ENCODE data around the gene ASH1L. TPM values are rescaled to one million over a fixed set of nuclear protein-coding genes. Genes with fewer than 3 reads are reported as not detected.

ASH1L gene
- total and polyA plus RNA-seq, 2 experiments from 2014 or later: 23.6 to 24.7 TPM

DNA sequence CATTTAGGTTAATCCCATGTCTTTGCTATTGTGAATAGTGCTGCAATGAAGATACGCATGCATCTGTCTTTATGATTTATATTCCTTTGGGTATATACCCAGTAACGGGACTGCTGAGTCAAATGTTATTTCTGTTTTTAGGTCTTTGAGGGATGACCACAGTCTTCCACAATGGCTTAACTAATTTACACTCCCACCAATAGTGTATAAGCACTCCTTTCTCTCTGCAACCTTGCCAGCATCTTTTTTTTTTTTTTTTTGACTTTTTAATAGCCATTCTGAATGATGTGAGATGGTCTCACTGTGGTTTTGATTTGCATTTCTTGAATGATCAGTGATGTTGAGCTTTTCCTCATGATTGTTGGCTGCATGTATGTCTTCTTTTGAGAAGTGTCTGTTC is 33.5 kb downstream of the ASH1L start:
- Histone ChIP-seq H3K36me3 (ENCODE audit: insufficient read depth) (no peaks in the 10 kb centered on the region), H3K9me2 (ENCODE audit: insufficient read depth) (no peaks in the 10 kb centered on the region), H4K20me1 (replicated peaks; ENCODE audit: insufficient read depth) (peaks cover 43% of the 10 kb centered on the region), H3F3A (replicated peaks; ENCODE audit: low read depth) (no peaks in the 10 kb centered on the region; the same call in 1 of the 2 replicates), H3K27me3 (ENCODE audit: insufficient read depth) (no peaks in the 10 kb centered on the region), H3K27ac (ENCODE audit: low read depth) (no peak overlapping the region), H3K4me1 (ENCODE audit: insufficient read depth) (peaks cover 7% of the 10 kb centered on the region), H3K4me3 (no peak overlapping the region), H3K4me2 (no peak overlapping the region), H2AFZ (no peak overlapping the region), H3K79me2 (replicated peaks; ENCODE audit: insufficient read depth) (peaks cover 99% of the 10 kb centered on the region)
- H3K9me3 Mint-ChIP-seq: no peaks in the 10 kb centered on the region
- no peaks in the 10 kb centered on the region for H3K27me3 Mint-ChIP-seq (ENCODE audit: insufficient read depth, low read depth, poor library complexity)
- H3K36me3 Mint-ChIP-seq (ENCODE audit: low read depth): peaks cover 3% of the 10 kb centered on the region; the same call in 2 of the 3 replicates
- H3K4me3 Mint-ChIP-seq: no peak overlapping the region
- no peak for ATAC-seq
- no peak for DNase-seq (ENCODE audit: low spot score)
- TF ChIP-seq EZH2 (IDR thresholded peaks at IDR 0.05; ENCODE audit: low read depth, unreplicated experiment): no peak
- no peak for TF ChIP-seq ZNF331 (CRISPR knock-in tag; IDR thresholded peaks at IDR 0.05; ENCODE audit: low read depth)
- no peak for TF ChIP-seq POLR2AphosphoS5 (IDR thresholded peaks at IDR 0.05; ENCODE audit: low read depth)
- TF ChIP-seq, protein P1, sequence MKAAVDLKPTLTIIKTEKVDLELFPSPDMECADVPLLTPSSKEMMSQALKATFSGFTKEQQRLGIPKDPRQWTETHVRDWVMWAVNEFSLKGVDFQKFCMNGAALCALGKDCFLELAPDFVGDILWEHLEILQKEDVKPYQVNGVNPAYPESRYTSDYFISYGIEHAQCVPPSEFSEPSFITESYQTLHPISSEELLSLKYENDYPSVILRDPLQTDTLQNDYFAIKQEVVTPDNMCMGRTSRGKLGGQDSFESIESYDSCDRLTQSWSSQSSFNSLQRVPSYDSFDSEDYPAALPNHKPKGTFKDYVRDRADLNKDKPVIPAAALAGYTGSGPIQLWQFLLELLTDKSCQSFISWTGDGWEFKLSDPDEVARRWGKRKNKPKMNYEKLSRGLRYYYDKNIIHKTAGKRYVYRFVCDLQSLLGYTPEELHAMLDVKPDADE (IDR thresholded peaks at IDR 0.05): no peak
- TF ChIP-seq, protein P2, sequence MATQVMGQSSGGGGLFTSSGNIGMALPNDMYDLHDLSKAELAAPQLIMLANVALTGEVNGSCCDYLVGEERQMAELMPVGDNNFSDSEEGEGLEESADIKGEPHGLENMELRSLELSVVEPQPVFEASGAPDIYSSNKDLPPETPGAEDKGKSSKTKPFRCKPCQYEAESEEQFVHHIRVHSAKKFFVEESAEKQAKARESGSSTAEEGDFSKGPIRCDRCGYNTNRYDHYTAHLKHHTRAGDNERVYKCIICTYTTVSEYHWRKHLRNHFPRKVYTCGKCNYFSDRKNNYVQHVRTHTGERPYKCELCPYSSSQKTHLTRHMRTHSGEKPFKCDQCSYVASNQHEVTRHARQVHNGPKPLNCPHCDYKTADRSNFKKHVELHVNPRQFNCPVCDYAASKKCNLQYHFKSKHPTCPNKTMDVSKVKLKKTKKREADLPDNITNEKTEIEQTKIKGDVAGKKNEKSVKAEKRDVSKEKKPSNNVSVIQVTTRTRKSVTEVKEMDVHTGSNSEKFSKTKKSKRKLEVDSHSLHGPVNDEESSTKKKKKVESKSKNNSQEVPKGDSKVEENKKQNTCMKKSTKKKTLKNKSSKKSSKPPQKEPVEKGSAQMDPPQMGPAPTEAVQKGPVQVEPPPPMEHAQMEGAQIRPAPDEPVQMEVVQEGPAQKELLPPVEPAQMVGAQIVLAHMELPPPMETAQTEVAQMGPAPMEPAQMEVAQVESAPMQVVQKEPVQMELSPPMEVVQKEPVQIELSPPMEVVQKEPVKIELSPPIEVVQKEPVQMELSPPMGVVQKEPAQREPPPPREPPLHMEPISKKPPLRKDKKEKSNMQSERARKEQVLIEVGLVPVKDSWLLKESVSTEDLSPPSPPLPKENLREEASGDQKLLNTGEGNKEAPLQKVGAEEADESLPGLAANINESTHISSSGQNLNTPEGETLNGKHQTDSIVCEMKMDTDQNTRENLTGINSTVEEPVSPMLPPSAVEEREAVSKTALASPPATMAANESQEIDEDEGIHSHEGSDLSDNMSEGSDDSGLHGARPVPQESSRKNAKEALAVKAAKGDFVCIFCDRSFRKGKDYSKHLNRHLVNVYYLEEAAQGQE (IDR thresholded peaks at IDR 0.05; ENCODE audit: unreplicated experiment): no peak
- no peak for TF ChIP-seq STAT1 (IDR thresholded peaks at IDR 0.05; ENCODE audit: unreplicated experiment)
- TF ChIP-seq ZNF114 (CRISPR knock-in tag; IDR thresholded peaks at IDR 0.05): no peak
- TF ChIP-seq EZH2phosphoT487 (IDR thresholded peaks at IDR 0.05; ENCODE audit: unreplicated experiment): no peak
- TF ChIP-seq, protein P3, sequence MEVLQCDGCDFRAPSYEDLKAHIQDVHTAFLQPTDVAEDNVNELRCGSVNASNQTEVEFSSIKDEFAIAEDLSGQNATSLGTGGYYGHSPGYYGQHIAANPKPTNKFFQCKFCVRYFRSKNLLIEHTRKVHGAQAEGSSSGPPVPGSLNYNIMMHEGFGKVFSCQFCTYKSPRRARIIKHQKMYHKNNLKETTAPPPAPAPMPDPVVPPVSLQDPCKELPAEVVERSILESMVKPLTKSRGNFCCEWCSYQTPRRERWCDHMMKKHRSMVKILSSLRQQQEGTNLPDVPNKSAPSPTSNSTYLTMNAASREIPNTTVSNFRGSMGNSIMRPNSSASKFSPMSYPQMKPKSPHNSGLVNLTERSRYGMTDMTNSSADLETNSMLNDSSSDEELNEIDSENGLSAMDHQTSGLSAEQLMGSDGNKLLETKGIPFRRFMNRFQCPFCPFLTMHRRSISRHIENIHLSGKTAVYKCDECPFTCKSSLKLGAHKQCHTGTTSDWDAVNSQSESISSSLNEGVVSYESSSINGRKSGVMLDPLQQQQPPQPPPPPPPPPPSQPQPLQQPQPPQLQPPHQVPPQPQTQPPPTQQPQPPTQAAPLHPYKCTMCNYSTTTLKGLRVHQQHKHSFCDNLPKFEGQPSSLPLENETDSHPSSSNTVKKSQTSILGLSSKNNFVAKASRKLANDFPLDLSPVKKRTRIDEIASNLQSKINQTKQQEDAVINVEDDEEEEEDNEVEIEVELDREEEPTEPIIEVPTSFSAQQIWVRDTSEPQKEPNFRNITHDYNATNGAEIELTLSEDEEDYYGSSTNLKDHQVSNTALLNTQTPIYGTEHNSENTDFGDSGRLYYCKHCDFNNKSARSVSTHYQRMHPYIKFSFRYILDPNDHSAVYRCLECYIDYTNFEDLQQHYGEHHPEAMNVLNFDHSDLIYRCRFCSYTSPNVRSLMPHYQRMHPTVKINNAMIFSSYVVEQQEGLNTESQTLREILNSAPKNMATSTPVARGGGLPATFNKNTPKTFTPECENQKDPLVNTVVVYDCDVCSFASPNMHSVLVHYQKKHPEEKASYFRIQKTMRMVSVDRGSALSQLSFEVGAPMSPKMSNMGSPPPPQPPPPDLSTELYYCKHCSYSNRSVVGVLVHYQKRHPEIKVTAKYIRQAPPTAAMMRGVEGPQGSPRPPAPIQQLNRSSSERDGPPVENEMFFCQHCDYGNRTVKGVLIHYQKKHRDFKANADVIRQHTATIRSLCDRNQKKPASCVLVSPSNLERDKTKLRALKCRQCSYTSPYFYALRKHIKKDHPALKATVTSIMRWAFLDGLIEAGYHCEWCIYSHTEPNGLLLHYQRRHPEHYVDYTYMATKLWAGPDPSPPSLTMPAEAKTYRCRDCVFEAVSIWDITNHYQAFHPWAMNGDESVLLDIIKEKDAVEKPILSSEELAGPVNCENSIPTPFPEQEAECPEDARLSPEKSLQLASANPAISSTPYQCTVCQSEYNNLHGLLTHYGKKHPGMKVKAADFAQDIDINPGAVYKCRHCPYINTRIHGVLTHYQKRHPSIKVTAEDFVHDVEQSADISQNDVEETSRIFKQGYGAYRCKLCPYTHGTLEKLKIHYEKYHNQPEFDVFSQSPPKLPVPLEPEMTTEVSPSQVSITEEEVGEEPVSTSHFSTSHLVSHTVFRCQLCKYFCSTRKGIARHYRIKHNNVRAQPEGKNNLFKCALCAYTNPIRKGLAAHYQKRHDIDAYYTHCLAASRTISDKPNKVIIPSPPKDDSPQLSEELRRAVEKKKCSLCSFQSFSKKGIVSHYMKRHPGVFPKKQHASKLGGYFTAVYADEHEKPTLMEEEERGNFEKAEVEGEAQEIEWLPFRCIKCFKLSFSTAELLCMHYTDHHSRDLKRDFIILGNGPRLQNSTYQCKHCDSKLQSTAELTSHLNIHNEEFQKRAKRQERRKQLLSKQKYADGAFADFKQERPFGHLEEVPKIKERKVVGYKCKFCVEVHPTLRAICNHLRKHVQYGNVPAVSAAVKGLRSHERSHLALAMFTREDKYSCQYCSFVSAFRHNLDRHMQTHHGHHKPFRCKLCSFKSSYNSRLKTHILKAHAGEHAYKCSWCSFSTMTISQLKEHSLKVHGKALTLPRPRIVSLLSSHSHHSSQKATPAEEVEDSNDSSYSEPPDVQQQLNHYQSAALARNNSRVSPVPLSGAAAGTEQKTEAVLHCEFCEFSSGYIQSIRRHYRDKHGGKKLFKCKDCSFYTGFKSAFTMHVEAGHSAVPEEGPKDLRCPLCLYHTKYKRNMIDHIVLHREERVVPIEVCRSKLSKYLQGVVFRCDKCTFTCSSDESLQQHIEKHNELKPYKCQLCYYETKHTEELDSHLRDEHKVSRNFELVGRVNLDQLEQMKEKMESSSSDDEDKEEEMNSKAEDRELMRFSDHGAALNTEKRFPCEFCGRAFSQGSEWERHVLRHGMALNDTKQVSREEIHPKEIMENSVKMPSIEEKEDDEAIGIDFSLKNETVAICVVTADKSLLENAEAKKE (CRISPR knock-in tag; IDR thresholded peaks at IDR 0.05): no peak
- TF ChIP-seq JUNB (IDR thresholded peaks at IDR 0.05; ENCODE audit: unreplicated experiment): no peak
- TF ChIP-seq, protein P4, sequence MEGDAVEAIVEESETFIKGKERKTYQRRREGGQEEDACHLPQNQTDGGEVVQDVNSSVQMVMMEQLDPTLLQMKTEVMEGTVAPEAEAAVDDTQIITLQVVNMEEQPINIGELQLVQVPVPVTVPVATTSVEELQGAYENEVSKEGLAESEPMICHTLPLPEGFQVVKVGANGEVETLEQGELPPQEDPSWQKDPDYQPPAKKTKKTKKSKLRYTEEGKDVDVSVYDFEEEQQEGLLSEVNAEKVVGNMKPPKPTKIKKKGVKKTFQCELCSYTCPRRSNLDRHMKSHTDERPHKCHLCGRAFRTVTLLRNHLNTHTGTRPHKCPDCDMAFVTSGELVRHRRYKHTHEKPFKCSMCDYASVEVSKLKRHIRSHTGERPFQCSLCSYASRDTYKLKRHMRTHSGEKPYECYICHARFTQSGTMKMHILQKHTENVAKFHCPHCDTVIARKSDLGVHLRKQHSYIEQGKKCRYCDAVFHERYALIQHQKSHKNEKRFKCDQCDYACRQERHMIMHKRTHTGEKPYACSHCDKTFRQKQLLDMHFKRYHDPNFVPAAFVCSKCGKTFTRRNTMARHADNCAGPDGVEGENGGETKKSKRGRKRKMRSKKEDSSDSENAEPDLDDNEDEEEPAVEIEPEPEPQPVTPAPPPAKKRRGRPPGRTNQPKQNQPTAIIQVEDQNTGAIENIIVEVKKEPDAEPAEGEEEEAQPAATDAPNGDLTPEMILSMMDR (conservative IDR thresholded peaks at IDR 0.05; ENCODE audit: low read depth in 2 of 2): no peak
- TF ChIP-seq NANOG (IDR thresholded peaks at IDR 0.05; ENCODE audit: borderline replicate concordance): no peak
- TF ChIP-seq CREB1 (CRISPR knock-in tag; IDR thresholded peaks at IDR 0.05; ENCODE audit: low read depth): no peak
- H3K27ac Mint-ChIP-seq: peak overlapping the region; percentile 63
- peaks cover 14% of the 10 kb centered on the region; the same call in 2 of the 3 replicates for H3K4me1 Mint-ChIP-seq

Measured in GM23338 (cell line).